ENCODE measurements around the gene GPR150.
A peak's percentile ranks its signal among the peaks of the same experiment; 100 is the strongest.

Gene GPR150

GRCh38 chr5:95619096-95619495 is 791 bp upstream of the GPR150 start:
- no peak for TF ChIP-seq CTCF (IDR thresholded peaks at IDR 0.05; ENCODE audit: borderline replicate concordance, extremely low read depth, low read length, poor library complexity, severe bottlenecking)
- TF ChIP-seq EZH2 (IDR thresholded peaks at IDR 0.05; ENCODE audit: borderline replicate concordance, low read depth, low read length, severe bottlenecking) = no peak
- H3K4me2 ChIP-seq (ENCODE audit: insufficient read depth, low read length) = no peak overlapping the region
- H3K4me3 ChIP-seq (ENCODE audit: low read depth in 1 of 2, low read length in 2 of 2) = no peak overlapping the region
- no peak overlapping the region for H3K9ac ChIP-seq (ENCODE audit: low read depth, low read length)
- no peaks in the 10 kb centered on the region for H3K27me3 ChIP-seq (ENCODE audit: insufficient read depth, low read length, poor library complexity)
- no peak for DNase-seq
- no peaks in the 10 kb centered on the region for H3K79me2 ChIP-seq (ENCODE audit: insufficient read depth, low read length)
- no peaks in the 10 kb centered on the region for H3K36me3 ChIP-seq (ENCODE audit: insufficient read depth, low read length)
- no peak for ATAC-seq (ENCODE audit: insufficient read depth, low read depth)
- H3K27ac ChIP-seq (ENCODE audit: low read length) = no peak overlapping the region
- no peaks in the 10 kb centered on the region for H4K20me1 ChIP-seq (ENCODE audit: insufficient read depth, low read length)
- peaks cover 32% of the 10 kb centered on the region for H3K4me1 ChIP-seq (ENCODE audit: insufficient read depth, low read length)
- no peak overlapping the region for H2AFZ ChIP-seq (ENCODE audit: low read depth, low read length)
- H3K9me3 ChIP-seq (ENCODE audit: insufficient read depth, low read length, severe bottlenecking) = no peaks in the 10 kb centered on the region

DNA sequence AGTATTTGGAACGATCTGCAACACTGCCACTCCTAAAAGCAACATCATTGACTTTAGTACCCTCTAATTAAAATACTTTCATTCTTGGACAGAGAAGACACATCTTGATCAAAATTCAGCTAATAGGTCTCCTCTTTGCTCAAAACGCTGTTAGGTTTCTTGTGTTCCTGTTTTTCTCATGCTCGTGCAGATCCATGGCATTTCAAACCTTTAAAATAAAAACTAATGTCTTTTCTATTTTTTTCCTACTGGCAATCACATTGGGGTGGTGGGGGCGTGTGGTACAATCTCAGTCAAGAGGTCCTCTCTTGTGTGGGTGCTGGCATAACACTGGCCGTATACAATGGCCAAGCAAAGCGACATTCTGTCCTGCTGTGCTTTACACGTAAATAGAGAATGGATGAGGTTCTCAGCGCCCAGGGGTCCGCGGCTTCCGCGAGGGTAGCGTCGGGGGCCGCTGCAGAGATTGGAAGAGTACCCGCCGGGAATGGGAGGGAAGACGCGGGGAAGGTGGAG is 315 bp upstream of the GPR150 start:
- Histone ChIP-seq H3K27me3 (ENCODE audit: insufficient read depth, low read length, poor library complexity) (no peaks in the 10 kb centered on the region), H3K9ac (ENCODE audit: low read depth, low read length) (no peak overlapping the region), H3K4me3 (ENCODE audit: low read depth in 1 of 2, low read length in 2 of 2) (no peak overlapping the region; a peak in 1 of 4 replicates), H3K4me2 (ENCODE audit: insufficient read depth, low read length) (peak overlapping the region; percentile 77), H3K4me1 (ENCODE audit: insufficient read depth, low read length) (peaks cover 32% of the 10 kb centered on the region), H2AFZ (ENCODE audit: low read depth, low read length) (peak overlapping the region; percentile 79; the same call in 1 of the 2 replicates), H3K79me2 (ENCODE audit: insufficient read depth, low read length) (no peaks in the 10 kb centered on the region), H3K36me3 (ENCODE audit: insufficient read depth, low read length) (no peaks in the 10 kb centered on the region), H3K9me3 (ENCODE audit: insufficient read depth, low read length, severe bottlenecking) (no peaks in the 10 kb centered on the region), H4K20me1 (ENCODE audit: insufficient read depth, low read length) (no peaks in the 10 kb centered on the region), H3K27ac (ENCODE audit: low read length) (no peak overlapping the region)
- ATAC-seq (ENCODE audit: insufficient read depth, low read depth) (no peak), DNase-seq (no peak)
- TF ChIP-seq EZH2 (IDR thresholded peaks at IDR 0.05; ENCODE audit: borderline replicate concordance, low read depth, low read length, severe bottlenecking) (no peak), CTCF (IDR thresholded peaks at IDR 0.05; ENCODE audit: borderline replicate concordance, extremely low read depth, low read length, poor library complexity, severe bottlenecking) (no peak)

GRCh38 chr5:95620870-95621838 is 1.3 kb downstream of the GPR150 start:
- peak overlapping the region; percentile 68 for H3K27ac ChIP-seq (ENCODE audit: low read length)
- ATAC-seq (ENCODE audit: insufficient read depth, low read depth) = peak; percentile 67
- no peaks in the 10 kb centered on the region for H3K36me3 ChIP-seq (ENCODE audit: insufficient read depth, low read length)
- peaks cover 32% of the 10 kb centered on the region for H3K4me1 ChIP-seq (ENCODE audit: insufficient read depth, low read length)
- no peaks in the 10 kb centered on the region for H4K20me1 ChIP-seq (ENCODE audit: insufficient read depth, low read length)
- H3K79me2 ChIP-seq (ENCODE audit: insufficient read depth, low read length) = no peaks in the 10 kb centered on the region
- peak overlapping the region; percentile 77 for H3K4me2 ChIP-seq (ENCODE audit: insufficient read depth, low read length)
- H3K9me3 ChIP-seq (ENCODE audit: insufficient read depth, low read length, severe bottlenecking) = no peaks in the 10 kb centered on the region
- peak overlapping the region; percentile 12 to 57; a peak in 3 of 4 replicates for H3K4me3 ChIP-seq (ENCODE audit: low read depth in 1 of 2, low read length in 2 of 2)
- TF ChIP-seq CTCF (IDR thresholded peaks at IDR 0.05; ENCODE audit: borderline replicate concordance, extremely low read depth, low read length, poor library complexity, severe bottlenecking) (no peak), EZH2 (IDR thresholded peaks at IDR 0.05; ENCODE audit: borderline replicate concordance, low read depth, low read length, severe bottlenecking) (no peak)
- H2AFZ ChIP-seq (ENCODE audit: low read depth, low read length) = peak overlapping the region; percentile 79
- peak overlapping the region; percentile 69 for H3K9ac ChIP-seq (ENCODE audit: low read depth, low read length)
- no peaks in the 10 kb centered on the region for H3K27me3 ChIP-seq (ENCODE audit: insufficient read depth, low read length, poor library complexity)
- DNase-seq = peak; percentile 57

Measured in DND-41 (cell line).